C4-2B (cell line): ENCODE data around the gene ZKSCAN8.

Experiments
- H3K27ac ChIP-seq: fragments of 450-650 bp; 2 replicates; pipeline ENCODE4 v1.5.1; 2017
- CTCF ChIP-seq: fragments of 450-650 bp; conservative IDR thresholded peaks from 2 replicates; pipeline ENCODE4 v1.5.1; 2017; ENCODE audit warnings: mild to moderate bottlenecking
- ZFX ChIP-seq: fragments of 450-650 bp; IDR thresholded peaks from 2 replicates; pipeline ENCODE4 v1.6.1; 2017

ZKSCAN8 gene

GRCh38 chr6:28161410-28162079 lies 19.9 kb downstream of the ZKSCAN8 start:
- no peak overlapping the region for H3K27ac ChIP-seq
- TF ChIP-seq ZFX (no peak), CTCF (no peak)

- TF ChIP-seq CTCF (no peak), ZFX (no peak)
- H3K27ac ChIP-seq: no peak overlapping the region
Observed at GRCh38 chr6:28165563-28165962, 23.9 kb downstream of the ZKSCAN8 start.

- TF ChIP-seq ZFX: no peak
- no peak for TF ChIP-seq CTCF
- H3K27ac ChIP-seq: no peak overlapping the region
Observed at GRCh38 chr6:28167068-28167467, 25.4 kb downstream of the ZKSCAN8 start.

- no peak overlapping the region for H3K27ac ChIP-seq
- TF ChIP-seq ZFX (no peak), CTCF (no peak)
Observed at GRCh38 chr6:28167926-28168325, 26.2 kb downstream of the ZKSCAN8 start.

DNA sequence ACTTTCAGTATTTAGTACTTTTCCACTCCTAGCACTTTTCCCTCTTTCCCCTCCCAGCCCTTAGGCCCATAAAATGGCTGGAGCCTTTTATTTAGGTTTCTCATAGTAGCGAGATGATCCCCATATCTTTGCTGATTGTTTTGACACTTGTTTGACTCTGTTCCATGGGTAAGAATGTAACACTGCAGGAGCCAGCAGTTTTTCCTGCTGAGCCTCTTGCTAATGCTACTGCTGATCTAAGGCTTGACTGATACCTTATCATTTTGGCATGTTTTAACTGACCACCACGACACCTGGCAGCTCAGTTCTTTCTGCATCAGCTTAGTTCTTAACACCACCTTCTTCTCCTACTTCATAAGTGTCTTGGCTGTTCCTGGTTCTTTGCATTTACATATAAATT lies 29.6 kb downstream of the ZKSCAN8 start:
- TF ChIP-seq ZFX (no peak), CTCF (no peak)
- H3K27ac ChIP-seq: no peak overlapping the region

DNA sequence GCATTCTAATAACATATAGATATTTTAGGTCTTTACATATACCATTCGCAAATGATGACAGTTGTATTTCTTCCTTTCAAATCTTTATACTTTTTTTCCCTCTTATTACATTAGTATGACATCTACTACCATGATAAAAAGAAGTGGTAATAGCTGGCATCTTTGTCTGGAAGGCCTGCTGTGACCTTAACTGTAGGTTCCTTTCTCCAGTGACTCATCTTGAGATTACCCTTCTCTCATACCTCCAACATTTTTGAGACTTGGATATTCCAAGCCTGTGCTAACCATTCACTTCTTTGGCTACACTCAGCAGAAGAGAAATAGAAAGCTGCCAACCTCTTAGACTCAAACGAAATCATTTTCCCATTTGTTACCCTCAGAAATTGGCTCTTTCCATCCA lies 30.3 kb downstream of the ZKSCAN8 start:
- no peak overlapping the region for H3K27ac ChIP-seq
- no peak for TF ChIP-seq ZFX
- TF ChIP-seq CTCF: no peak

DNA sequence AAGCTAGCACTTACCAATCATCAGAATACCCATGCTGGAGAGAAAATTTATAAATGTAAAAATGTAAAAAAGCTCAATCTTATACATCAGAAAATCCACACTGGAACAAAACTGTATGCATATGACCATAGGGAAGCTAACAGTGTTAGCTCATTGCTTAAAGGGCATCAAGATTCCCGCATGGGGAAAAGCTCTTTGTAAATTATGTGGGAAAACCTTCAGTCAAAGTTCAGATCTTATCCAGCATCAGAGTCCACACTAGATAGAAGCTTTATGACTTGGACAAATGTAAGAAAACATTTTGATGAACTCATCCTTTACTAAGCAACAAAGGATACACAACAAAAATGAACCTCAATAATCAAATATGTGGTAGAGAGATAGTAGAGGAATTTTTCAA lies 34.7 kb downstream of the ZKSCAN8 start:
- no peak overlapping the region for H3K27ac ChIP-seq
- no peak for TF ChIP-seq CTCF
- TF ChIP-seq ZFX: no peak
